IMR-90 (cell line): ENCODE results near the gene SLC5A1. TPM values are rescaled to one million over a fixed set of nuclear protein-coding genes. Genes with fewer than 3 reads are reported as not detected.

Source experiments
- ATAC-seq: fragments of 200-7000 bp; cut with Tn5 transposase; 2 replicates; pipeline ENCODE4 v1.9.1; 2020; ENCODE audit warnings: low read depth, mild to moderate bottlenecking, moderate library complexity
- BruUV-seq: library from RNA; stranded (reverse); fragments of 400-500 nt; replicated peaks from 2 replicates; lab custom pipeline; 2021; lab: Mats Ljungman, UMichigan
- CTCF ChIA-PET: fragments of 300-600 bp; formaldehyde crosslinking; extraction: SDS; loops from one replicate; lab custom pipeline; 2021; ENCODE audit warnings: antibody characterized with exemption; lab: Yijun Ruan, JAX
- POLR2A ChIA-PET: fragments of 300-600 bp; sonication (Branson Sonifier 250); formaldehyde crosslinking; loops from one replicate; lab custom pipeline; 2022; ENCODE audit warnings: antibody characterized with exemption; ENCODE audit not compliant: unreplicated experiment; lab: Charles Lee
- DNase-seq: peaks from one replicate; pipeline ENCODE4 v3.0.0; 2013
- H2AFZ ChIP-seq: replicated peaks from 2 replicates; pipeline ENCODE3; 2013; ENCODE audit warnings: low read length, mild to moderate bottlenecking; ENCODE audit not compliant: poor library complexity
- H2AK5ac ChIP-seq: 2 replicates; pipeline ENCODE4 v1.6.1; 2013; ENCODE audit warnings: low read depth, low read length, inconsistent platforms
- H2AK9ac ChIP-seq: replicated peaks from 2 replicates; pipeline ENCODE3; 2013; ENCODE audit warnings: mild to moderate bottlenecking, low read depth, low read length, moderate library complexity; ENCODE audit not compliant: poor library complexity
- H2BK120ac ChIP-seq: 2 replicates; pipeline ENCODE4 v1.6.1; 2013; ENCODE audit warnings: low read depth, low read length, inconsistent platforms
- H2BK15ac ChIP-seq: 3 replicates; pipeline ENCODE4 v1.6.1; 2013; ENCODE audit warnings: low read depth, low read length, inconsistent platforms
- H2BK20ac ChIP-seq: 2 replicates; pipeline ENCODE4 v1.6.1; 2013; ENCODE audit warnings: low read depth, mild to moderate bottlenecking, inconsistent platforms, low read length, moderate library complexity
- H2BK5ac ChIP-seq: 2 replicates; pipeline ENCODE4 v1.6.1; 2013; ENCODE audit warnings: mild to moderate bottlenecking, low read depth, low read length, inconsistent platforms; ENCODE audit not compliant: poor library complexity, severe bottlenecking
- H3K14ac ChIP-seq: replicated peaks from 2 replicates; pipeline ENCODE4 v1.6.1; 2013; ENCODE audit warnings: low read depth, low read length, inconsistent platforms
- H3K18ac ChIP-seq: 2 replicates; pipeline ENCODE4 v1.6.1; 2013; ENCODE audit warnings: low read depth, low read length, control low read depth
- H3K23ac ChIP-seq: 2 replicates; pipeline ENCODE4 v1.6.1; 2013; ENCODE audit warnings: low read depth, low read length, inconsistent platforms
- H3K27ac ChIP-seq: 2 replicates; pipeline ENCODE4 v1.5.1; 2013; ENCODE audit warnings: mild to moderate bottlenecking, control low read depth, low read length; ENCODE audit not compliant: insufficient read depth
- H3K27me3 ChIP-seq: 2 replicates; pipeline ENCODE4 v1.6.1; 2013; ENCODE audit warnings: low read length; ENCODE audit not compliant: control insufficient read depth, insufficient read depth
- H3K36me3 ChIP-seq: 2 replicates; pipeline ENCODE4 v1.6.1; 2013; ENCODE audit warnings: low read length, mixed read lengths; ENCODE audit not compliant: control insufficient read depth, insufficient read depth
- H3K4ac ChIP-seq: 2 replicates; pipeline ENCODE4 v1.6.1; 2013; ENCODE audit warnings: low read depth, low read length, inconsistent platforms
- H3K4me1 ChIP-seq: 2 replicates; pipeline ENCODE4 v1.6.1; 2013; ENCODE audit warnings: low read length, mixed read lengths; ENCODE audit not compliant: control insufficient read depth, insufficient read depth
- H3K4me2 ChIP-seq: 2 replicates; pipeline ENCODE4 v1.6.1; 2013; ENCODE audit warnings: low read depth, mild to moderate bottlenecking, control low read depth, low read length, moderate library complexity
- H3K4me3 ChIP-seq: 2 replicates; pipeline ENCODE4 v1.5.1; 2013; ENCODE audit warnings: low read depth, mild to moderate bottlenecking, control low read depth, low read length, moderate library complexity; ENCODE audit not compliant: insufficient read depth
- H3K56ac ChIP-seq: 2 replicates; pipeline ENCODE4 v1.6.1; 2013; ENCODE audit warnings: low read length, inconsistent platforms; ENCODE audit not compliant: insufficient read depth; ENCODE audit errors: extremely low read depth
- H3K79me1 ChIP-seq, 2 experiments: 2 replicates each; pipeline ENCODE4 v1.6.1; 2013; ENCODE audit warnings: low read length in 2 of 2, inconsistent platforms in 1 of 2, low read depth in 1 of 2
- H3K9ac ChIP-seq: 2 replicates; pipeline ENCODE4 v1.6.1; 2013; ENCODE audit warnings: low read depth, low read length, control low read depth
- H3K9me1 ChIP-seq: 2 replicates; pipeline ENCODE4 v1.6.1; 2013; ENCODE audit warnings: low read length, inconsistent platforms; ENCODE audit not compliant: insufficient read depth
- H3K9me3 ChIP-seq: 2 replicates; pipeline ENCODE4 v1.6.1; 2013; ENCODE audit warnings: low read length; ENCODE audit not compliant: control insufficient read depth, insufficient read depth
- H4K20me1 ChIP-seq: 2 replicates; pipeline ENCODE4 v1.6.1; 2013; ENCODE audit warnings: low read length, inconsistent platforms; ENCODE audit not compliant: insufficient read depth
- H4K5ac ChIP-seq: 2 replicates; pipeline ENCODE4 v1.6.1; 2013; ENCODE audit warnings: mild to moderate bottlenecking, low read depth, low read length, control low read depth
- H4K8ac ChIP-seq, 2 experiments: 2 replicates each; pipeline ENCODE4 v1.6.1; 2013; ENCODE audit warnings: low read depth in 2 of 2, low read length in 2 of 2, control low read depth in 1 of 2, inconsistent platforms in 1 of 2
- H4K91ac ChIP-seq: 2 replicates; pipeline ENCODE4 v1.6.1; 2013; ENCODE audit warnings: low read depth, low read length, inconsistent platforms; ENCODE audit not compliant: insufficient read depth
- BHLHE40 ChIP-seq: fragments of 150-350 bp; IDR thresholded peaks from 2 replicates; pipeline ENCODE4 v1.6.1; 2016; ENCODE audit warnings: mild to moderate bottlenecking, low read depth, low read length
- CEBPB ChIP-seq: IDR thresholded peaks from 2 replicates; pipeline ENCODE4 v1.6.1; 2012; ENCODE audit warnings: low read depth, low read length, improper control_type of control experiment
- CHD1 ChIP-seq: IDR thresholded peaks from 2 replicates; pipeline ENCODE4 v1.6.1; 2012; ENCODE audit warnings: low read depth, low read length, improper control_type of control experiment
- CTCF ChIP-seq: conservative IDR thresholded peaks from 2 replicates; pipeline ENCODE4 v1.5.1; 2012; ENCODE audit warnings: mild to moderate bottlenecking, low read depth, low read length, improper control_type of control experiment
- ELK1 ChIP-seq: fragments of 150-350 bp; IDR thresholded peaks from 2 replicates; pipeline ENCODE4 v1.6.1; 2016; ENCODE audit warnings: low read depth, mild to moderate bottlenecking, low read length, moderate library complexity, borderline replicate concordance
- FOS ChIP-seq: fragments of 150-350 bp; IDR thresholded peaks from 2 replicates; pipeline ENCODE4 v1.6.1; 2016; ENCODE audit warnings: low read depth, low read length
- MAFK ChIP-seq: IDR thresholded peaks from 2 replicates; pipeline ENCODE4 v1.6.1; 2012; ENCODE audit warnings: low read depth, low read length, improper control_type of control experiment
- MAZ ChIP-seq: IDR thresholded peaks from 2 replicates; pipeline ENCODE4 v1.6.1; 2012; ENCODE audit warnings: low read depth, mild to moderate bottlenecking, low read length, improper control_type of control experiment, moderate library complexity, borderline replicate concordance
- MXI1 ChIP-seq: IDR thresholded peaks from 2 replicates; pipeline ENCODE4 v1.6.1; 2012; ENCODE audit warnings: low read depth, mild to moderate bottlenecking, low read length, moderate library complexity, borderline replicate concordance
- NFE2L2 ChIP-seq: fragments of 150-350 bp; IDR thresholded peaks from 2 replicates; pipeline ENCODE4 v1.6.1; 2016; ENCODE audit warnings: low read depth, mild to moderate bottlenecking, low read length
- POLR2A ChIP-seq: IDR thresholded peaks from 2 replicates; pipeline ENCODE4 v1.6.1; 2012; ENCODE audit warnings: mild to moderate bottlenecking, low read depth, low read length
- RAD21 ChIP-seq: IDR thresholded peaks from 2 replicates; pipeline ENCODE4 v1.6.1; 2012; ENCODE audit warnings: low read length, improper control_type of control experiment
- RCOR1 ChIP-seq: IDR thresholded peaks from 2 replicates; pipeline ENCODE4 v1.6.1; 2012; ENCODE audit warnings: mild to moderate bottlenecking, low read length, improper control_type of control experiment; ENCODE audit not compliant: insufficient replicate concordance
- RFX5 ChIP-seq: IDR thresholded peaks from 2 replicates; pipeline ENCODE4 v1.8.0; 2012; ENCODE audit warnings: low read depth, mild to moderate bottlenecking, low read length, moderate library complexity
- SMC3 ChIP-seq: fragments of 150-350 bp; IDR thresholded peaks from 2 replicates; pipeline ENCODE4 v1.6.1; 2016; ENCODE audit warnings: low read depth, mild to moderate bottlenecking, antibody characterized with exemption, low read length, moderate library complexity
- USF2 ChIP-seq: fragments of 150-350 bp; IDR thresholded peaks from 2 replicates; pipeline ENCODE4 v1.6.1; 2017; ENCODE audit warnings: mild to moderate bottlenecking, antibody characterized with exemption, low read length, low read depth
- WGBS, 2 experiments: methylation state at CpG; one replicate each; pipeline versions ENCODE4 v1.1.5 to v1.1.7; 2013; ENCODE audit warnings: missing lambda C conversion rate in 2 of 2; ENCODE audit not compliant: insufficient read length in 1 of 2; ENCODE audit errors: extremely low coverage in 2 of 2; 5-methylcytosine and 5-hydroxymethylcytosine counted together
- dilution Hi-C: fragments of 300-500 bp; cut with HindIII; formaldehyde crosslinking; loops from one replicate; pipeline ENCODE4 v1.14.3; 2018; ENCODE audit warnings: low sequenced_read_pairs; ENCODE audit not compliant: unreplicated experiment
- in situ Hi-C: fragments of 300-500 bp; cut with MboI; formaldehyde crosslinking; loops from 3 replicates; pipeline ENCODE4 v1.14.3; 2019; ENCODE audit warnings: low sequenced_read_pairs, inconsistent platforms, mixed read lengths
- intact Hi-C: fragments of 100-400 bp; cut with micrococcal nuclease; formaldehyde crosslinking; loops from 2 replicates; pipeline ENCODE4 v1.10.0; 2022
- polyA plus RNA-seq, 3 experiments: library from polyadenylated mRNA; depleted of rRNA; stranded (reverse); fragments of >200 nt; gene quantifications; 2 replicates each; pipeline ENCODE4 v1.2.3, GENCODE V29; 2012; ENCODE audit warnings: low replicate concordance in 1 of 3
- total RNA-seq: library from RNA; depleted of rRNA; stranded (reverse); fragments of >200 nt; gene quantifications from 2 replicates; pipeline ENCODE4 v1.2.3, GENCODE V29; 2012

The SLC5A1 gene
- total and polyA plus RNA-seq, 2 of the 4 experiments (the other 2 are of a cell fraction): not detected

- Histone ChIP-seq H3K9me1 (no peaks in the 10 kb centered on the region), H3K4me2 (no peak overlapping the region), H3K56ac (no peak overlapping the region), H3K79me1 (no peaks in the 10 kb centered on the region), H2BK20ac (no peak overlapping the region), H3K27ac (no peak overlapping the region), H4K8ac (no peak overlapping the region), H3K36me3 (no peaks in the 10 kb centered on the region), H2BK5ac (no peak overlapping the region), H2BK15ac (no peak overlapping the region), H2BK120ac (no peak overlapping the region), H2AFZ (no peak overlapping the region), H3K9me3 (no peaks in the 10 kb centered on the region), H3K4ac (no peak overlapping the region), H2AK9ac (no peak overlapping the region), H3K4me1 (no peaks in the 10 kb centered on the region), H3K14ac (no peak overlapping the region), H4K91ac (no peak overlapping the region), H3K18ac (no peak overlapping the region), H4K20me1 (no peaks in the 10 kb centered on the region), H2AK5ac (no peak overlapping the region), H3K27me3 (peaks cover 20% of the 10 kb centered on the region), H3K9ac (no peak overlapping the region), H4K5ac (no peak overlapping the region), H3K23ac (no peak overlapping the region), H3K4me3 (no peak overlapping the region)
- ATAC-seq: no peak
- DNase-seq: no peak
- TF ChIP-seq FOS: no peak
- no peak for TF ChIP-seq MXI1
- TF ChIP-seq CTCF: no peak
- no peak for TF ChIP-seq CHD1
- no peak for TF ChIP-seq SMC3
- no peak for TF ChIP-seq POLR2A
- TF ChIP-seq MAZ: no peak
- no peak for TF ChIP-seq USF2
- TF ChIP-seq BHLHE40: no peak
- no peak for TF ChIP-seq RCOR1
- TF ChIP-seq ELK1: no peak
- TF ChIP-seq RFX5: no peak
- no peak for TF ChIP-seq CEBPB
- TF ChIP-seq MAFK: no peak
- no peak for TF ChIP-seq NFE2L2
- no peak for TF ChIP-seq RAD21
- POLR2A ChIA-PET: no interaction called here
- no TSS peak for BruUV-seq
- intact Hi-C loops (no loop called here), dilution Hi-C loops (no loop called here), in situ Hi-C loops (no loop called here)
- CTCF ChIA-PET: interaction anchor here (0.7 kb wide), 1 partner anchor 37 kb away, joined by 3 read pairs; no protein-coding TSS in a partner anchor
- no CpG with 5 or more reads among the region's 1 CpG for WGBS, 2 experiments
Measured at GRCh38 chr22:32044477-32044876, 1.4 kb downstream of the SLC5A1 start.
